Measurements from ENCODE around the gene KCTD16.

DNA sequence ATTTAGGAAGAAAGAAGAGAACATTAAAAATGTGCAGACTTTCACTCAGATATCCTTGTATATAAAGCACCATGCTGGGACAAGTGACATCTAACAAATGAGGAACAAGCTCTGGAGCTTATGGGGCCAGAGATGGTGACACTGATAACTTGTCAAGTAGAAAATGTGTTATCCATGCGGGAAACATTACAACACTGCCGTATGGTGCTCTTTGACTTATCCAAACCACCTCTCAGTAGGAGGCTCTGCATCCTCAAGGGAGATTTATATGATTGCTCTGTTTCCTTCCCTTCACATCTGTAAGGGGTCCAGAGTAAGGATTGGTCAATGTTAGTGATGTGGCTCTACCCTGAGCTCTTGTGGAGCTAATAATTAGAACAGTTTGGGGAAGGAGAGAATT, 23.5 kb downstream of the KCTD16 start:
- TF ChIP-seq, protein P1, sequence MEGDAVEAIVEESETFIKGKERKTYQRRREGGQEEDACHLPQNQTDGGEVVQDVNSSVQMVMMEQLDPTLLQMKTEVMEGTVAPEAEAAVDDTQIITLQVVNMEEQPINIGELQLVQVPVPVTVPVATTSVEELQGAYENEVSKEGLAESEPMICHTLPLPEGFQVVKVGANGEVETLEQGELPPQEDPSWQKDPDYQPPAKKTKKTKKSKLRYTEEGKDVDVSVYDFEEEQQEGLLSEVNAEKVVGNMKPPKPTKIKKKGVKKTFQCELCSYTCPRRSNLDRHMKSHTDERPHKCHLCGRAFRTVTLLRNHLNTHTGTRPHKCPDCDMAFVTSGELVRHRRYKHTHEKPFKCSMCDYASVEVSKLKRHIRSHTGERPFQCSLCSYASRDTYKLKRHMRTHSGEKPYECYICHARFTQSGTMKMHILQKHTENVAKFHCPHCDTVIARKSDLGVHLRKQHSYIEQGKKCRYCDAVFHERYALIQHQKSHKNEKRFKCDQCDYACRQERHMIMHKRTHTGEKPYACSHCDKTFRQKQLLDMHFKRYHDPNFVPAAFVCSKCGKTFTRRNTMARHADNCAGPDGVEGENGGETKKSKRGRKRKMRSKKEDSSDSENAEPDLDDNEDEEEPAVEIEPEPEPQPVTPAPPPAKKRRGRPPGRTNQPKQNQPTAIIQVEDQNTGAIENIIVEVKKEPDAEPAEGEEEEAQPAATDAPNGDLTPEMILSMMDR (IDR thresholded peaks at IDR 0.05): no peak
- no peak for TF ChIP-seq POLR2AphosphoS5 (IDR thresholded peaks at IDR 0.05)

Data from suprapubic skin (tissue), 3 donors.